Measurements from ENCODE around the gene RAE1.

GRCh38 chr20:57407541-57407956 is 56.5 kb downstream of the RAE1 start:
- TF ChIP-seq CREB1 (IDR thresholded peaks at IDR 0.05; ENCODE audit: low read depth): no peak
- no peak for TF ChIP-seq REST (IDR thresholded peaks at IDR 0.05; ENCODE audit: low read depth)
- TF ChIP-seq EGR1 (IDR thresholded peaks at IDR 0.05): no peak
- no peak for TF ChIP-seq RAD21 (IDR thresholded peaks at IDR 0.05; ENCODE audit: low read depth)
